Eye (tissue), 1 donor: Measurements from ENCODE around the gene ZDHHC5.
"Not testable (repeated sequence)": the region's sequence is repeated elsewhere in the genome, so short reads cannot be mapped to it uniquely, and the experiment has no call there.

ENCODE experiments used
- DNase-seq: peaks from one replicate; pipeline ENCODE4 v3.0.0-alpha.2; 2015

Gene ZDHHC5

DNA sequence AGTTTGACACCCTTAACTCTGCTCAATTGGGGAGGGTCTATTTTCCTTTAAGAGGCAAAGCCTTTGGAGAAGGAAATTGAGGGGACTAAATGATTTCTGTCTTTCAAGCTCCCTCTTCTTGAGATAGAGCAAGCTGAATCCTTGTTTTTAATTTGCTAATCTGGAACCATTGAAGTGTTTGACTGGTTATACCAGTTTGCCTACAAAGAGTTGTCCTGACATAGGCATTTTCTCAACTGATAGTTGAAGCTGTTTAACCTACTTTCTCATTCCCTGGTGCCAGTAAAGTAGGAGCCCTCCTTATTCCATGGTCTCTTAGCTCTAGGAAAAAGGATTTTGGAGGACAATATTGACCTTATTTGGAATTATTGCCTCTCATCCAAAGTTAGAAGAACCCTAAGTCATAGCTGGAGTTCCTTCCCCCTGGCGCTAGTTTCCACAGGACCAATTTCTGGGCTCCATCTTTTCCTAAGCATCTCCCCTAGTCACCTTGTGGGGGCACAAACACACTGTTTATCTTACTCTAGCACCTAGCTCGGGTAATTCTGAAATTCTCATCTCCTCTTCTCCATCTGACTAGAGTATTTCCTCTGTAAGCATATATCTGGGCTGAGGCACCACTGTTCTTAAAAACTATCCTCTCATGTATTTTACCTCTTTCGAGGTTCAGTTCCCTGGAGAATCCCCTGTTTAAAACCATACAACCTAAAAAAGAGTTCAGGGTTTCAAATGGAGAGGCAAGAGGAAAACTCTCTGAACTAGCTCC lies 7.4 kb downstream of the ZDHHC5 start:
- no peak for DNase-seq

DNA sequence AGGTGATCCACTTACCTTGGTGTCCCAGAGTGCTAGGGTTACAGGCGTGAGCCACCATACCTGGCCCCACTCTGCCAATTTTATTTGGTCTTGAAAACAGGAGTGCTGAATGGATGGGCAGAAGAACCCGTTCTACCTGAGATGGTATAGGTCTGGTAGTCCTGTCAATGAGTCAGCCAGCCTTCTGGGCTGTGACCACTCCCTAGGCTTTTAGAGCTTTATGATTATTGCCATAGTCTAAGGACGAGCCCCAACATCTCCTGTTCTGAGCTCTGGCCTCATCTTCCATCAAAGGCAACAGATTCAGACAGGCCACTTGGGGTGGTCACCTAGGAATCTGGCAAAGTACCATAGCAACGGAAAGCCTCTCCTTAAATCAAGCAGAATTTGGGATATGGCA lies 11.5 kb downstream of the ZDHHC5 start:
- DNase-seq = no peak

DNA sequence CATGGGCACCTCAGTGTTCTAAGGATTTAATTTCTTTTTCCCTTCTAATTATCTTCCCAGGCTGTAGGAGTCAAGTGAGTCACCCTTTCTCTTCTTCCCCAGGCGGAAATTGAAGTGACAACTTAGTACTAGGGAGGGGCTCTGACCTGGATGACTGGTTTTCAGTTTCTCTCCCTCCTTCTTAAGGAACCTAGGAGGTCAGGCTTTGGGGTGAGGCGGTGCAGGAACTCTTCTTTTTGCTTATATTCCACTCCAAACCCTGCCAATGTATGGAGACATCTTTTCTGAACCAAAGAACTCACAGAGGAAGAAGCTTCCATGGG lies 12.6 kb downstream of the ZDHHC5 start:
- no peak for DNase-seq

DNA sequence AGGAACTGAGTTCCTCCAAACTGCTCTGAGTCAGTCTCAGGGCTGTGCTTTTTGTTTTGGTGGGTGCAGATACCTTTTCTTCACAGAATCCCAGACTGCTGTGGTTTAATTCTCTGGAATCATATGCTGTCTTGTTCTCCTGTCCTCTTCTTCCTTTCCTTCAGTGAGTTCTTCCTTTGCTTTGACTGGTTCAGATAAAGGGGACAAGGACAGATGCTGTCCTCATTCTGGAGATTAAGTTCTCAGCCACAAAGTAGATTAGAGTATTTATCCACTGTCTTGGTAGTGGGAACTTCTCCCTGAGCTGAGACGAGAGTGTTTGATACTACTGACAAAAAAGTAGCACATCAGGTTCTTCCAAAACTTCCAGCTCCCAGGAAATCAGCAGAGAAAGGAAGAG lies 13.3 kb downstream of the ZDHHC5 start:
- no peak for DNase-seq

DNA sequence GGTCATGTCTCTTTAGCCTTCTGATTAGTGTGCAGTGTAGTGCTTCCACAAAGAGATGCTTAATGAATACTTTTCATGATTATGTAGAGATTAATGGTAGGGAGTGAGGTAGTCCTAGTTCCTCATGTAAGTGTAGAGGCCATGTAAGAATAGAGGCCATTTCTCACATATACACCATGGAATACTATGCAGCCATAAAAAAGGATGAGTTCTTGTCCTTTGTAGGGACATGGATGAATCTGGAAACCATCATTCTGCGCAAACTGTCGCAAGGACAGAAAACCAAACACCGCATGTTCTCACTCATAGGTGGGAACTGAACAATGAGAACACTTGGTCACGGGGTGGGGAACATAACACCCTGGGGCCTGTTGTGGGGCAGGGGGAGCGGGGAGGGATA lies 22.6 kb downstream of the ZDHHC5 start:
- not testable (repeated sequence) for DNase-seq

DNA sequence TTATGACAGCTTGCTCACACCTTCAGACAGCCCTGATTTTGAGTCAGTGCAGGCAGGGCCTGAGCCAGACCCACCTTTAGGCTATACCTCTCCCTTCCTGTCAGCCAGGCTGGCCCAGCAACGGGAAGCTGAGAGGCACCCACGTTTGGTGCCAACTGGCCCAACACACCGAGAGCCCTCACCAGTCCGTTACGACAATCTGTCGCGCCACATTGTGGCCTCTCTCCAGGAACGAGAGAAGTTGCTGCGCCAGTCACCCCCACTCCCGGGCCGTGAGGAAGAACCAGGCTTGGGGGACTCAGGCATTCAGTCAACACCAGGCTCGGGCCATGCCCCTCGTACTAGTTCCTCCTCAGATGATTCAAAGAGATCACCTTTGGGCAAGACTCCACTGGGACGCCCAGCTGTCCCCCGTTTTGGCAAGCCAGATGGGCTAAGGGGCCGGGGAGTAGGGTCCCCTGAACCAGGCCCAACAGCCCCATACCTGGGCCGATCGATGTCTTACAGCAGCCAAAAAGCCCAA lies 31.0 kb downstream of the ZDHHC5 start:
- no peak for DNase-seq

DNA sequence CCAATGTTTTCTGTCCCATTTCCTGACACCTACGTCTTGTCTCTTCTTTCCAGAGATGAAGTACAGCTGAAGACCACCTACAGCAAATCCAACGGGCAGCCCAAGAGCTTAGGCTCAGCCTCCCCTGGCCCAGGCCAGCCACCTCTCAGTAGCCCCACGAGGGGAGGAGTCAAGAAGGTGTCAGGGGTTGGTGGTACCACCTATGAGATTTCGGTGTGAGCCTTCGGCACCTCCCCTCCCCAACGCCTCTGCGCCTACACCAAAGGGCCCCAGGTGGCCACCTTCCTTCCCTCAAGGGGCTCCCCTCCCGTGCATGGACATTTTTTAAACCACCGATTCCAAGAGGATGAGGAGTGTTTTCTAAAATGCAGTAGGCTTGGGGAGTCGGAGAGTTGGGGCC lies 31.9 kb downstream of the ZDHHC5 start:
- no peak for DNase-seq

DNA sequence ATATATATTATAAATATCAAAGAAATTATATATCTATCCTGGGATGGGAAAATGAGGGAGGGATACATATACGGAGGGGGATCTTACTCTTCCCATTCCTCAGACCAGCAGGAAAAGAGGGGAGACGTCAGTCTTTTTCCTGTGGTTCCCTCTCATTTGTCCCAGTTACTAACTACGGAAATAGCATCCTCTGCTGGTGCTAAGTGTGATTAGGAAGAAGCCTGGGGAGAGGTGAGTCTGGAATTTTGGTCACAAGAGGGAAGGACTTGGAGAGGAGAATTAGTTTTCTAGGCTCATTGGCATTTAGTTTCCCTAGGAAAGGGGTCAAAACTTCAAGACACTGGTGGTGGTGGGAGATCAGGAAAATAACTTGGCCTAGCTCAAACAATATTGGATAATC lies 32.5 kb downstream of the ZDHHC5 start:
- DNase-seq = no peak

DNA sequence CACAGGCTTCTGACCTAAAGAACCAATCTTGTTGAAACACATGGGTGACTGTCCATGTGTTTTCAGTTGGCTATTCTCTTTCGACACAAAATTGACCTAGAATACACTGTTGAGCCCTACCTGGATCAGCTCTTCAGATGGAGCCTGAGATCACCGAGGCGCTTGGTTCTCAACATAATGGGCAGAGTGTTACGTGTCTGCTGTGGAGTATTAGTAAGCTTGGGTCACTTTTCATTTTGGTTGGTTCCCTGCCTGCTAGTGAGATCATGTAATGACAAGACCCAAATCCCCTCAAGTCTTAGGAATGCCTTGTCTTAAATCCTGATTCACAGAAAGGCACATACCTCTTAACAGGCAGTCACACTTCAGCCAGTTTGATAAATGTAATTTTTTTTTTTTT lies 35.4 kb downstream of the ZDHHC5 start:
- DNase-seq = no peak

DNA sequence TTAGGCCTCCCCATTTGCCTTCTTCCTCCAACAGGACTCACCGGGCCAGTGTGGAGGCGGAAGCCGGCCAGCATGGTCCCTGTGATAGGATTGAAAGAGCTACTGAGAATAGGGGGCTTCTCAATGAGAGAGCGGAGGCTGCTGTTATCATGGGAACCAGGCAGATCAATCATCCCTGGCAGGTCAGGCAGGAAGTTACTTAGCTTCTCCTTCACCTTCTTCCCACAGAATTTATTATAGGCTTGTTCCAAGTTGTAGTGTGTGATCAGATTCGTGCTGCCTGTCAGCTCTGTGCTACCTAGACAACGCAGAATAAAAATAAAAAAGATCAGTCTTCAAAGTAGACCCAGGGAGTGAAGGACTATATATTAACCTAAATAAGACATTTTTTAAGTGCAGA lies 37.0 kb downstream of the ZDHHC5 start:
- DNase-seq = no peak

DNA sequence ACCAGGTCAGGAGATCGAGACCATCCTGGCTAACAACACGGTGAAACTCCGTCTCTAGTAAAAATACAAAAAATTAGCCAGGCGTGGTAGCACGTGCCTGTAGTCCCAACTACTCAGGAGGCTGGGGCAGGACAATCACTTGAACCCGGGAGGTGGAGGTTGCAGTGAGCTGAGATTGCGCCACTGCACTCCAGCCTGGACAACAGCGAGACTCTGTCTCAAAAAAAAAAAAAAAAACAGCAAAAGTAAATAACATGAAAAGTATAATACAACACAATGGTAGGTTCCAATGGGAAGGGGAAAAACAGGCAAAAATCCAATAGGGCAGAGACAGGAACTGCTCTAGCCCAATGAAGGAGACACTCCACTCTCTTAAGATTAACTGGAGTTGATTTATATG lies 37.5 kb downstream of the ZDHHC5 start:
- DNase-seq = not testable (repeated sequence)

DNA sequence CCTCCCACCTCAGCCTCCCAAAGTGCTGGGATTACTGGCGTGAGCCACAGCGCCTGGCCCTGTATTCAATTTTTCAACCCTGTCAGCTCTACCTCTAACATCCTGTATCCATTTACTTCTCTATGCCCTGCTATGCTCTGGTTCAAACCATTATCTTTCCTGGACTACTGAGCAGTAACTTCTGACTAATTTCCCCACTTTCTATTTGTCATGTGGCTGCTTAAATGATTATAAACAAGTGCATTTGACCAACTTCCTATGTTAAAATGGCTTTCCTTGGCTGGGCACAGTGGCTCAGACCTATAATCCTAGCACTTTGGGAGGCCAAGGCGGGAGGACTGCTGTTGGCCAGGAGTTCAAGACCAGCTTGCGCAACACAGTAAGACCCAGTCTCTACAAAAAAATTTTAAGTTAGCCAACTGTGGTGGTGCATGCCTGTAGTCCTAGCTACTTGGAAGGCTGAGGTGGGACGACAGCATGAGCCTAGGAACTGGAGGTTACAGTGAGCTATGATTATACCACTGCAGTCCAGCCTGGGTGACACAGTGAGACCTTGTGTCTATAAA lies 42.0 kb downstream of the ZDHHC5 start:
- no peak for DNase-seq

DNA sequence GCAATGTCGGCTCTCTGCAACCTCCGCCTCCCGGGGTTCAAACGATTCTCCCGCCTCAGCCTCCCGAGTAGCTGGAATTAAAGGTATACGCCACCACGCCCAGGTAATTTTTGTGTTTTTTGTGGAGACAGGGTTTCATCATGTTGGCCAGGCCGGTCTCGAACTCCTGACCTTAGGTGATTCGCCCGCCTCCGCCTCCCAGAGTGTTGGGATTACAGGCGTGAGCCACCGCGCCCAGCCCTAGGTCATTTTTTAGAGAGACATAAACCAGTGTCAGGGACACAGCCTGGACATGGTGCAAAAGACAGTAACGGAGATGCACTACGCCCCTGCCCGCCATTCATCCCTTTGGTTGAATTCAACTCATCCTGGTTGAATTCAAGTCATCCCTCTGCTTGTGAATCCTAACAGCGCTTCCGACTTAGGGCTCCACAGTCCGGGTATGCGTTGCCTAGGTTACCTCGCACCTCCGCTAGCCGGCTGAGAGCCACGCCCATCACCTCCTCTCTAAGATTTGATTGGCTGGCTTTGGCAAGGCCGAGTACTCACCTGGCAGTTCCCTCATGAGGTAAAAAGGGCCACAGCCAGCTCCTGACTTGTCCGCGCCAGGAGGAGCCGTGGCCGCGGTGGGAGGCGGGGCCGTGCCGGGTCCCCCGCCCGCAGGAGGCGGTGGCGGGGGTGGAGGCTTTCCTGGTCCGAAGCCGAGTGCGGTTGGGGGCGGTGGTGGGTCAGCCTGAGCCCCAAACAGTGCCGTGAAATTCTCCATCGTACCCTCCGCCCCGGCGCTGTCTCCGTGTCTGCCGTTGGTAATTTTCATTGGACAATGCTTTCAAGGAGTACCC lies 43.7 kb downstream of the ZDHHC5 start, which contains the start of gene MED19:
MED19 (minus strand) TSS at position 802 of the 842 bp plus-strand sequence; CDS start at position 766, 36 bp downstream.
- DNase-seq = peak; percentile 88

DNA sequence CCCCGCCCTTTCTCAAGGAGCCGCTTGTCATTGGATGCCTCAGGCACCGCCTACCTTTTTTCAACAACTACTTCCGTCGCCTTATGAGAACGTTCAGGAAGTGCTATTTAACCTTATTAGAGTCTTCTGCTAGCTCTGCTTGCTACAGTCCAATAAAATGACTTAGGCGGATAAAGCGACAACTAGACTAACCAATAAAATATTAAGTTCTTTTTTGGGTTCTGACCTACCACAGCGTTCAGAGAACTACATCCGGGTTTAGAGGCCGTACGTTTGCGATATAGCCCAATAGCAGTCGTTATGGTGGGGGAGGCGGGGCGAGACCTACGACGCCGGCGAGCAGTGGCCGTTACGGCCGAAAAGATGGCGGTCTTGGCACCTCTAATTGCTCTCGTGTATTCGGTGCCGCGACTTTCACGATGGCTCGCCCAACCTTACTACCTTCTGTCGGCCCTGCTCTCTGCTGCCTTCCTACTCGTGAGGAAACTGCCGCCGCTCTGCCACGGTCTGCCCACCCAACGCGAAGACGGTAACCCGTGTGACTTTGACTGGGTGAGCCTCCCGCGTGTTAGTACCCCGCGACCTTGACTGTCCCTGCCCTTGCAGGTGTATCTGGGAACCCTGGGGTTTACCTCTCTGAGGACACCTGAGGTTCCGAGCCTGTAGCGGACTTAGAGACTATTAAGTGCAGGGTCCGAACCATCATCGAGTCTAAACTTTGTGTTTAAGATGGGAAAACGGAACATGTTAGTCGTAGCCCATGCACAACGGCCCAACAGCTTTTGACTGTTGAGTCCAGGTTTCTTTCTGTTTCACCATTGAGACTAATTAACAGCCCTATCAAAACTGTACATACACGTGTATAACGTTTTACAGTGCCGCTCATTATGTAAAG lies 44.6 kb downstream of the ZDHHC5 start, which contains the start of gene TMX2:
TMX2 (plus strand) TSS at position 338 of the 895 bp plus-strand sequence; CDS start at position 364, 26 bp downstream.
- DNase-seq = peak; percentile 99

DNA sequence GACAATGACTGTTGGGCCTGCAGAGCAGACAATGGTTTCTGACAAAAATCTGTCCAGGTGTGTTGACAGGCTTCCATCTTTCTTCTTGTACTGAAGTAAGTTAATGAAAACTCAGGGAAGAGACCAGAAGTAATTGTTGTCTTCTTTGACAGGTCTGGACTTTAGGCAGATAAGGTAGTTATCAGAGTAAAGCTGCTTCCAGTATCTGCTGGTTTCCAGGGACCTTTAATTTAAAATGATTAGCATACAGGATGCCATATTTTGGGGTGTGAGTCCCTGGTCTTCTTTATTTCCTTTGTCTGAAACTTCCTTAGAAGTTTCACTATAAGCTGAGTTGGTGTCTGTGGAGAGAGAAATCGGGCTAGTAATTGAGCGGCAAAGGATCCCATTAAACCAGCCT lies 45.9 kb downstream of the ZDHHC5 start:
- DNase-seq = no peak

DNA sequence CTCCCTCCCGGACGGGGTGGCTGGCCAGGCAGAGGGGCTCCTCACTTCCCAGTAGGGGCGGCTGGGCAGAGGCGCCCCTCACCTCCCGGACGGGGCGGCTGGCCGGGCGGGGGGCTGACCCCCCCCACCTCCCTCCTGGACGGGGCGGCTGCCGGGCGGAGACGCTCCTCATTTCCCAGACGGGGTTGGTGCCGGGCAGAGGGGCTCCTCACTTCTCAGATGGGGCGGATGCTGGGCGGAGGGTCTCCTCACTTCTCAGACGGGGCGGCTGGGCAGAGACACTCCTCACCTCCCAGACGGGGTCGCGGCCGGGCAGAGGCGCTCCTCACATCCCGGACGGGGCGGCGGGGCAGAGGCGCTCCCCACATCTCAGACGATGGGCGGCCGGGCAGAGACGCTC lies 48.8 kb downstream of the ZDHHC5 start:
- not testable (repeated sequence) for DNase-seq

DNA sequence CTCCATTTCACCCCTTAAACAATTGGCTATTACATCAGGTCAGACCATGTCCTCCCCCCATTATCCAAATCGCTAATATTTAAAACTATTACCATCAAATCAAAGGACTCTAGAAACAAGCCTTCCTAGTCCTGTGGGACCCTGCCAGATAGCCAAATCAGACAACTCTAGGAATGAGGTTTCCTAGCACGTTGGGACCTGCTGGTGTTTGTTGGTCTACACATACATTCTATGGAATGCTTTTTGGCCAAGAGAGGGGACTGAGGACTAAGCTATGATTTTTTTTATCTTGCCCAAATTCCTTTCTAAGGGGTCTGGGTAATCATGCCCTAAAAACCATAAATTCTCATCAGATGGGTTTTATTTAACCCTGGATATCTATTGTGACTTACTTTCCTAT lies 59.3 kb downstream of the ZDHHC5 start:
- DNase-seq = no peak

DNA sequence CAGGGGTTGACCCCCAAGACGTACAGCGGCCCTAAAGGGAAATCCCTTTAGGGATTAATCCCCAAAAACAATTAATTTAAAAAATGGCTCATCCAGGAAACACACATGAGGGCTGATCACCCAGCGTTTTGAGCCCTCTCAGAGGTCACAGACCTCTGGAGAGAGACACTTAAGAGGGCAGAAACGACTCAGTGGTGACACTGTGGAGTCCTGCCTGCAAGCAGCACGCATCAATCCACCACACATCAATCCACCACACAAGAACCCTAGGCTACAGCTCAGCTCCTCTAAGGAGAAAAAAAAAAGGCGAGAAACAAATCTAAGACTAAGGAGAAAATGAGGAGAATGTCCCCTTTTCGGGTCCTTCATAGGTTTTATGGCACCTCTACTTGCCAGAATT lies 60.9 kb downstream of the ZDHHC5 start:
- DNase-seq = no peak

DNA sequence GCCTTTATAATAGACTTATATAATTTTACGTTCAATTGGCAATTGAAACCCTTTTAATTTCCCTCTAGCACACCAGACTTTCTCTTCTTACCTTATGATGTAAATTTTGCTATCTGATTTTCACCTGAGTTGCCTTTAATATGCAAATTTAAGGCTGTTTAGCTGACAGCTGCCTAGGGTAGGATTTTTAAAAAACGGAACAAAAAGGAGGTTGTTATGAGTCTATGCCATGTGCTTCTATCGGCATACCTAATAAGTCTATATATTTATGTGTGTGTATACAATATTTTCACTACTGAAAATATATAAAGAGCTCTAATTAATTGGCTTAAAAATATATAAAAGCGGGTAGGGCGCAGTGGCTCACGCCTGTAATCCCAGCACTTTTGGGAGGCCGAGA lies 61.6 kb downstream of the ZDHHC5 start:
- DNase-seq = no peak

DNA sequence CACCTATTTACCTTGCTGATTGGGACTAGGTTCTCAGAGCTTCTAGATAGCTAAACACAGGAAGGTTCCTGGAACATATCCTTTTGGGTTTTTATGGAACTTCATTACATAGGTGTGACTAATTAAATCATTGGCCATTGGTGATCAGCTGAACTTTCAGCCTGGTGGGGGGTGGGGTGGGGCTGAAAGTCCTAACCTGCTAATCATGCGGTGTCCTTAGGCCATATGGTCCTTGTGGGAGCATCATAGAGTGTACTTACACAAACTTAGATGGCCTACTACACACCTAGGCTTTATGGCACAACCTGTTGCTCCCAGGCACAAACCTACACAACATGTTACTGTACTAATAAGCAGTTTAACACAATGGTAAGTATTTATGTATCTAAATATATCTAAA lies 64.7 kb downstream of the ZDHHC5 start:
- no peak for DNase-seq

DNA sequence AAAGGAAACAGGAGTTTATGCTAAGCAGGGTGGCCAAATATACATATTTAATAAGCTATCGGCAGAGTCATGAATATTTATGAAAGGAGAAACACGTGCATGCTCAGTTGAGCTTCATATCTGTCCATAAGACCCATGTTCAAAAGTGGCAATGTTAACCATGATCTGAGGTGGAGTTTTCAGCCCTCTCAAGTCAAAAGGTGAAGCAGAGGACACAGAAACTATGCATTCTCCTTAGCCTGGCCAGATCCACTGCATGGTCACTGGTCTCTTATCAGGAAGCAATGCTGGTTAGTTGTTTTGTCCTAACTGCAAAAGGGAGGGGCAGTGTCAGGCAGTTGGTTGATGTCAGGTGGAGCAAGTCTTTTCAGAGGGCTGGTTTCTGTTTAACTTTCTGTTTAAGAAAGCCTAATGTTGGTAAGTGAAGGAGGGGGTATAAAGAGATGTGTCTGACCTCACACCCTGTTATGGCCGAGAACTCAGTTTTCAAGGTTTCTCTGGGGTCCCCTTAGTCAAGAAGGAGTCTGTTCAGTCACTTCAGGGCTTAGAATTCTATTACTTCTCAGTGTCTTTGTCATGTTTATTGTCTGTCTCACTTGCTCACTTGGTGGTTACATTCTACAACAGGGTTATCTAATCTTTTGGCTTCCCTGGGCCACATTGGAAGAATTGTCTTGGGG lies 67.8 kb downstream of the ZDHHC5 start:
- DNase-seq = no peak
